NCI-H82 treated with DMSO at 0.1 percent for 48 hours (cell line): ENCODE data around the gene ROS1.
"Not testable (repeated sequence)": the region's sequence is repeated elsewhere in the genome, so short reads cannot be mapped to it uniquely, and the experiment has no call there.

Source experiments
- DNase-seq: peaks from one replicate; lab custom pipeline; 2025; ENCODE audit not compliant: unreplicated experiment; lab: John Stamatoyannopoulos, UW

The ROS1 gene

DNA sequence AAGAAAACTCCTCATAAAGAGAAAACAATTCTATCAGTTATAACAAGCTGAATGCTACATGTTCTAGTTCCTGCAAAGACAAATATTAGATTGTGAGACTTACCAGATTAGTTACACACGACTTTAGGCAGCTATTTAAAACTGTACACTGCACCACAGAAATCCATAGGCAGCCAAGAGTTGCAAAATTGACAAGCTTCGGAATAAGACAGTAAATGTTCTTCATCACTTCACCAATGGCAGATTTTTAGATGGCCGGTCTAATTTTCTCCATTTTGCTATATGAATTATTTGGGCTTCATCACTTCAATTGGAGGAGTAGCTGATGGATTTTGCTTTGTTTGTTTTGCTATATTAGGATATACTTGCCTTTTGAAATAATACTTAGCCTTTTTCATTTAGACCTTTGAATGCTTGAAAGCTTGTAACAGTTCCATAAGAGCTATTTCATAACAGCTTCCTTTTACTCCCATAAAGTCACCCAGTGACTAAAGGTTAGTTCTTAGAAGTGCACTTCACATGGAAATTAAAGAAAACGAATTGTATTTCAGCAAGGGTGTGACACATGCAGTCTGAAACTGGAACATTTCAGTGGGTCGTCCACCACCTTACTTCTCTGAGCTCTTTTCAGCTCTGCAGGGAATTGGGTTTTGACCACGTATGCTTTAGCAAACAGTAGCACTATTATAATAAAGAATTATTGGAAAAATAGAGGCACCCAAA, at the start of gene ROS1:
Gene ROS1 (minus strand): TSS at position 512 of the 723 bp plus-strand sequence. CDS start 286 bp downstream, at position 226.
- no peak for DNase-seq

GRCh38 chr6:117473401-117473800, 47.7 kb upstream of the ROS1 start:
- no peak for DNase-seq

DNA sequence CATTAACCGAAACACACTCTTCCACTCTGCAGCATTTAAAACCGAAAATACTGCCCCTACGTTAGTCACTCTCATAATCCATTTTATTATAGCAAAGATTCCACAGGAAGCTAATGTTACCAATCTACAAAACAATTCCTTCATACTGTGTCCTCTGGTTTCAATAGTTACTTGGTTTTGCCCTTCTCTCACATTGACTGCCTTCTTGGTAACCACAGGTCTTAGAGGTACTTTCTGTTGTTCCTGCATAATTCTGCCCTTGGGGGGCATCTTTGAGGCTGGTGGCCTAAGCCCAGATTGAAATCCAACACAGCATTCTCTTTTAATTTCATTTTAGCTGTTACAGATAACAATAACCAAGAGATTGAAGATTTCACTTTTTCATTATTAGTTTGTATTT, 46.9 kb upstream of the ROS1 start:
- no peak for DNase-seq

DNA sequence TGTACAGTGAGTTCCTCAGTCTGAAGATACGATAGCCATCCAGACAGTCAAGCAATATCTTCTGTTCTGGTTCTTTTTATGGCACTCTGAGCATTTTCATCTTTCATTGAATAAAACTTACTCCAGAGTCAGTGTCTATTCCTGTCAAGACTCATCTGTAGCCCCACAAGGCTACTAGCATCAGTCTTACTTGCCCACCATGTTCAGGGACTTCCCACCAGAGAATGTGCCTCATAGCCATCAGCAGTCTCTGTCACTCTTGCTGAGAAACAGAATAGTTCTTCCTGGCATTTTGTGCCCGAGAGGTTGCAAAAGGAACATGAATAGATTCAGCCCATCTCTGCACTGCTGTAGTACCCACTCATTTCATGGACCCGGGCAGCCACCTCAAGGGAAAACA, 44.0 kb upstream of the ROS1 start:
- DNase-seq: no peak

DNA sequence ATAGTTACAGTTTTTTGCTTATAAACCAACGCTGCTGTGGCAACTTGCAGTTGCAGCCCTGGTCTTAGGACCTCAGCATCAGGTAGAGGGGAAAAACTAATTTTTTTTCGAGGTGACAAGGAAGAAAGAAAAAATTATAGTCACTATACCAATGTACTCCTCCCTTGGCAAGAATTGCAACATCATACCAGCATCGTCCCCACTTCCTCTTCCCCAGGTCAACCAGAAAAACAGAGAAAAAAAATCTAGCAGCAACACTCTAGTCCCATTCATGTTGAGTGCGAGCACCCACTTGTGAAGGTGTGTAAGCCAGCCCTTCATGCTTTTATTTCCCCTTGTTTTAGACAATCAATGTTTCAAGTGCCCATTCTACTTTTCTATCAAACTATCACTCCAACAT, 43.6 kb upstream of the ROS1 start:
- DNase-seq: no peak

DNA sequence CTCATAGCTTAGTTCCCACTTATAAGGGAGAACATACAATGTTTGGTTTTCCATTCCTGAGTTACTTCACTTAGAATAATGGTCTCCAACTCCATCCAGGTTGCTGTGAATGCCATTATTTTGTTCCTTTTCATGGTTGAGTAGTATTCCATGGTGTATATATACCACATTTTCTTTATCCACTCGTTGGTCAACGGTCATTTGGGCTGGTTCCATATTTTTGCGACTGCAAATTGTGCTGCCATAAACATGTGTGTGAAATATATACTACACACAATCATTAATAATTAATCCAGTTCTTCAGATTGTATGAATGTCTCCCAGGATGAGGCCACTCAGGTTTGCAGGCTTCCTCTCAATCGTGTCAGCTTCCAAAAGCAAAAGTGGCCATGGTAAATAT, 42.8 kb upstream of the ROS1 start:
- DNase-seq: not testable (repeated sequence)

GRCh38 chr6:117467876-117468275, 42.1 kb upstream of the ROS1 start:
- no peak for DNase-seq

DNA sequence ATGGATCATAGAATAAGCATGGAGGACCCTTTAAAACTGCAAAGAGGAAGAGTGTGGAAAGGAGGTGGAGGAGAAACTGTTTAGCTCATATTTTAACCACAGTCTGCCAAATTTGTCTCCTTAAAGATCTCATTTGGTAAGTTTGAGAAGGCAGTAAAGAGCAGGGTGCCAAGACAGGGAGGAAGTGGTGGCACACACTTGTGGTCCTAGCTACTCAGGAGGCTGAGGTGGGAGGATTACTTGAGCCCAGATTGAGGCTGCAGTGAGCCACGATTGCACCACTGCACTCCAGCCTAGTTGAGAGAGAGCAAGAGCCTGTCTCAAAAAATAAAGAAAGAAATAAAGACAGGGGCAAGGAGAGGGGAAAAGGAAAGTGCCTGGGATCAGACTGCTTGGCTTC, 39.9 kb upstream of the ROS1 start:
- DNase-seq: no peak

DNA sequence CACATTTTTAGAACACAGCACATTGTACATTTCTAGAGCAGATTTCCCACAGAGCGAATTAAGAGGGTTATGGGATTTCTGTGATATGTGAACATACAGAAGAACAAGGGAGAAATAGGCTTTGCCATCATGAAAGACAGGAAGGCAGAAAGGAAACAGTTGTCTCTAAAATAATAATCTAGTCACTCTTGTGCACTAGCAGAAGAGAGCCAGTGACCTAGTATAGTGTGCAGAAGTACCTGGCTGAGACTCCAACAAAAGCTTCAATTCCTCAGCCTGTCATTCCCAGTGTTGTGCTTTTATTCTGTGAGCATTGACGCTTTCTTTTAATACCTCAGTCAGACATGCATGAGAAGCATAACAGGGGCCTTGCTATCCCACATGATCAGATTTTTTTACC, 39.0 kb upstream of the ROS1 start:
- DNase-seq: no peak

DNA sequence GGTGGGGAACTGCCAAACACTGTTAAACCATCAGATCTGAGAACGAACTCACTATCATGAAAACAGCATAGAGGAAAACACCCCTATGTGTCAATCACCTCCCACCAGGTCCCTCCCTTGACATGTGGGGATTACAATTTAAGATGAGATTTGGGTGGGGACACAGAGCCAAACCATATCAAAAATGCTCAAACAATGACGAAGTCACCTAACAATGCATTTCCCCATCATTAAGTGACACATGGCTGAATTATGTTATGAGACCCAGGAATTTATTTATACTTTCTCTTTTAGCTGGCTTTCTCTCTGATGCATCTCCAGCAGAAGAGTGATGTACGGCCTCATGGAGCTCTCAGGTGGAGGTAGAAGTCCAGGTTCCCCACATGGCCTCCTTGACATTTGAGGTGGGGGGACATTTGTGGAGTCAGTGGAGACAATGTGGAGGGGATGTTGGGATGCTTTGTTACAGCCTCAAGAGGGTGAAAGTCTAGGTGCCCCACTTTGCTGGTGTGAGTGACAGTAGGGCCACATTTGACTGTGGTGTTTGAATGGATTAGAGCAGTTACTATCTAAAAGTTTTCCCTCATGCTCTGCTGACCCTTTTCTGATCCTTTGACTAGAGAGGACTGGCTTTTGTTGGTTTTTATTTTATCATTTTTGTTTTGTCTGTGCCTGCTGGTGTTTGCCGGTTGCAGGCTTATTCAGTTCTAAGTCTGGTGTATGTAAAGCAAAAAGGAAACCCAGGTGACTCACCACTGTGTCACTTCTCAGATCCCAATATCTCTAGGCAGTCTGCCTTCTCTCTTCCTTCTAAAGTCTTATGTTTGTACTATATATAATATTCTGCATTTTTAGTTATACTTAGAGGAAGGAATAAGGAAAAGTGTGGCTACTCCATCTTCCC, 38.3 kb upstream of the ROS1 start:
- no peak for DNase-seq

DNA sequence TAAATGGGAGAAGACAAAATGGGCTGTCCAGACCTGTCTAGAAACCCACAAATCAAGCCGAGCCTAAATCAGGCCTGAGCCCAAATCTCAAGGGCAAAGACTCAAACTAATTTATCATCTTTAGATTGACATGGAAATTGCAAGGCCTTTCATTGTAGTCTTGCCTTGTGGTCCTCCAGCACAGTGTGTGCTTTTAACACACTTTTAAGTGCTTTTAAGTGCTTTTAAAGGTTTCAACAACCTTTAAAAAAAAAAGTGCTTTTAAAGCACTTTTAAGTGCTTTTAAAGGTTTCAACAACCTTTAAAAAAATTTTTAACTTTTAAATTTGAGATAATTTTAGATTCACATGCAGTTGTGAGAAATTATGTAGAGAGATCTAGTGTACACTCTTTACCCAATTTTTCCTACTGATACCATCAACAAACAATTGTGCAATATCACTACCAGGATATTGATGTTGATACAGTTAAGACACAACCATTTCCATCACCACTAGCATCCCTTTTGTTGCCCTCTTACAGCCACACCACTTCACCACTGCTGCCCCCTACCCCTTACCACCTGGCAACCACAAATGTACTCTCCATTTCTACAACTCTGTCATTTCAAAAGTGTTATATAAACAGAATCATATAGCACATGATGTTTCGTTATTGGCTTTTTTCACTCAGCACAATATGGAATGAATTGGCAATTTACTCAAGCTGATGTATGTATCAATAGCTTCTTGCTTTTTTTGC, 33.6 kb upstream of the ROS1 start:
- no peak for DNase-seq

- DNase-seq: no peak
Measured at GRCh38 chr6:117456998-117457397, 31.3 kb upstream of the ROS1 start.

- DNase-seq: no peak
Measured at GRCh38 chr6:117456250-117456649, 30.5 kb upstream of the ROS1 start.

GRCh38 chr6:117451671-117452070, 25.9 kb upstream of the ROS1 start:
- DNase-seq: no peak

GRCh38 chr6:117449549-117450439, 24.1 kb upstream of the ROS1 start:
- DNase-seq: peak; percentile 8

DNA sequence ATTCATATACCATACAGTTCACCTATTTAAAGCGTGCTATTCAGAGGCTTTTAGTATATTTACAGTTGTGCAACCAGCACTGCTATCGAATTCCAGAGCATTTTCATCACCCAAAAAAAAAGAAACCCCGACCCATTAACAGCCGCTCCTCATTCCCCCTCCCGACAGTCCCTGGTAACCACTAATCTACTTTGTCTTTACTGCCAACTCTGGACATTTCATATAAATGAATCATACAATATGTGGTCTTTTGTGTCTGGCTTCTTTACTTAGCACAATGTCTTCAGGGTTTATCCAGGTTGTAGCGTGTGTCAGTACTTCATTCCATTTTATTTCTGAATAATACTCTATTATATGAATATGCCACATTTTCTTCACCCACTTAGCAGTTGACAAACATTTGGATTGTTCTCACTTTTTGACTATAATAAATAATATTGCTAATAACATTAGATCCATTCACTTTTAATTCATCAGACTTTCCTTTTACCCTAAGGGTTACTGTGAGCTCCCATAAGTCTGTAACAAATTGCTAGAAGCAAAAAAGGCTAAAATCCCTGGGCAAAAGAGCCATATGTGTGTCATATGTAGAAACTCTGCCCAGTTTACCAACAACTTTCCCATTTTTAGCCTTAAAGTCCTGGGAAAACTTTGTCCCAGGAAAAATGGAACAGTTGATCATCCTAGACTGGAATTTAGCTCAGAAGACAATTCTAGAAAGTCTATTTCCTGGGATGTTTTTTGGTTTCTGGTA, 23.2 kb upstream of the ROS1 start:
- no peak for DNase-seq

- no peak for DNase-seq
Measured at GRCh38 chr6:117448011-117448410, 22.3 kb upstream of the ROS1 start.

DNA sequence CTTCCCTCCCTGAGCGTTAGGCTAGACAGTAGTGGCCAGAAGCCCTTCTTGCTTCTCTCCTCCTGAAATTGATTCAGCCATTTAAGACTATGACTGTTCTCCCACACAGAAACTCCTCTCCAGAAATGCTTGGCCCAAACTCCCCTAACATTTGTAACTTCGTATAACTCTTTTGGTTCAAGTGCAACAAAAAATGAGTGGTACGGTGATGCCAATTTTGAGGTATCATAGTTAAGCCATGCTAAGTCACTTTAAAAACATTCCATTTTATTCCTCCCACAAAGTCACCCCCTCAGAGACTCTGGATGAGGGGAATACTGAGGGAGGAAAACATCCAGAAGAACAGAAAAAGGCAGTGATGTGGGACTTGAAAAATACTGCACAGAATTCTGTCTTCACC, 21.1 kb upstream of the ROS1 start:
- no peak for DNase-seq

DNA sequence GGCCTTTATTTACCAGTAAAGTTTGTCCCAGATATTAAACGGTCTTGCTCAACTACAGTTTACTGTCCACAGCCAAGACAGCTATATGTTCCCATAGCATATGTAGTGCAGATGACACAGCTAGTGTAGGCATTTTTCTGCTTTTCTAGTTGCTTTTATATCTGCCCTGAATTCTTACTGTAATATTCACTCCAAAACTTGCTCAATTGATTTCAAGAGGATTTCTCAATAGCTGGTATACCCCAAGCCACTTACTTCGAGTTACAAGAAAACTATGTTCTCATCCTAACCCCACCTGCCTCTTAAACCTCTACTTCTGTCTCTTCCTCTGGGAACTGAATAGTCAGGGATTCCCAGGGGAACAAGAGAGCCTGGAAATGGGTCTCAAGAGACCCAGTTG, 18.9 kb upstream of the ROS1 start:
- DNase-seq: no peak

DNA sequence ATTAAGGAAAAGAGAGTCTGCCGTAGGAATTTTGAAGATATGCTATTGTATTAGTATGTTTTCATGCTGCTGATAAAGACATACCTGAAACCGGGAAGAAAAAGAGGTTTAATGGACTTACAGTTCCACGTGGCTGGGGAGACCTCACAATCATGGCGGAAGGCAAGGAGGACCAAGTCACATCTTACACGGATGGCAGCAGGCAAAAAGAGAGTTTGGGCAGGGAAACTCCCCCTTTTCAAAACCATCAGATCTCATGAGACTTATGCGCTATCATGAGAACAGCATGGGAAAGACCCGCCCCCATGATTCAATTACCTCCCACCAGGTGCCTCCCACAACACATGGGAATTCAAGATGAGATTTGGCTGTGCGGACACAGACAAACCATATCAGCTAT, 16.6 kb upstream of the ROS1 start:
- DNase-seq: not testable (repeated sequence)
